GM23248 (cell line): Measurements from ENCODE around the gene VIPR2.

ENCODE experiments used
- EZH2 ChIP-seq: fragments of 200-600 bp; sonication (generic); IDR thresholded peaks from 2 replicates; pipeline ENCODE4 v1.6.1; 2018; ENCODE audit warnings: antibody characterized with exemption, mild to moderate bottlenecking; ENCODE audit not compliant: insufficient read depth, poor library complexity, severe bottlenecking
- EZH2phosphoT487 ChIP-seq: fragments of 200-600 bp; sonication (generic); IDR thresholded peaks from 2 replicates; pipeline ENCODE4 v1.6.1; 2018; ENCODE audit warnings: antibody characterized with exemption, moderate library complexity, mild to moderate bottlenecking, low read depth; ENCODE audit not compliant: insufficient read depth

GRCh38 chr7:159115601-159116501, 28.8 kb downstream of the VIPR2 start:
- TF ChIP-seq EZH2 (no peak), EZH2phosphoT487 (no peak)
